HEK293 (cell line): ENCODE measurements around the gene DHRS7.

Experiments
- CTCF ChIA-PET: fragments of 350-600 bp; formaldehyde crosslinking; extraction: SDS; loops from one replicate; lab custom pipeline; 2021; ENCODE audit warnings: antibody characterized with exemption; lab: Yijun Ruan, JAX
- POLR2A ChIA-PET: fragments of 300-600 bp; formaldehyde crosslinking; extraction: SDS; loops from one replicate; lab custom pipeline; 2020; ENCODE audit warnings: antibody characterized with exemption, inconsistent platforms; lab: Yijun Ruan, JAX
- H3K27ac ChIP-seq: fragments of 200-500 bp; sonication (Bioruptor generic); 2 replicates; pipeline ENCODE4 v1.5.1; 2014; ENCODE audit warnings: low read depth, low read length, control low read depth, inconsistent platforms; ENCODE audit errors: extremely low read depth
- H3K36me3 ChIP-seq, 2 experiments: fragments of 200-500 bp in 1 of 2; sonication (Bioruptor generic) in 1 of 2; 1 replicate in 1 of 2; 2 replicates in 1 of 2; pipeline ENCODE4 v1.5.1; 2014 to 2017; ENCODE audit warnings: inconsistent platforms in 2 of 2, low read length in 2 of 2; ENCODE audit not compliant: control insufficient read depth in 2 of 2, insufficient read depth in 1 of 2
- H3K4me1 ChIP-seq: fragments of 200-500 bp; sonication (Bioruptor generic); 2 replicates; pipeline ENCODE4 v1.5.1; 2014; ENCODE audit warnings: mild to moderate bottlenecking, low read length, inconsistent platforms; ENCODE audit not compliant: control insufficient read depth, insufficient read depth
- H3K4me3 ChIP-seq: 2 replicates; pipeline ENCODE4 v1.5.1; 2011; ENCODE audit warnings: low read depth, mild to moderate bottlenecking, control low read depth, low read length, moderate library complexity
- H3K9me3 ChIP-seq: fragments of 200-500 bp; sonication (Bioruptor generic); 2 replicates; pipeline ENCODE4 v1.5.1; 2014; ENCODE audit warnings: low read depth, low read length, inconsistent platforms; ENCODE audit not compliant: control insufficient read depth, insufficient read depth
- HOXD13 ChIP-seq: sonication (generic); formaldehyde crosslinking; IDR thresholded peaks from 2 replicates; pipeline ENCODE4 v1.8.0; 2022; ENCODE audit warnings: missing genetic modification reagents, borderline replicate concordance
- ZBTB8A ChIP-seq: fragments of 450-650 bp; formaldehyde crosslinking; IDR thresholded peaks from 2 replicates; pipeline ENCODE4 v1.5.1; 2016; ENCODE audit warnings: missing biosample characterization, missing genetic modification characterization
- ZFP3 ChIP-seq: fragments of 450-650 bp; formaldehyde crosslinking; IDR thresholded peaks from 2 replicates; pipeline ENCODE4 v1.5.1; 2016; ENCODE audit warnings: low read depth, missing biosample characterization, missing genetic modification characterization
- ZFP69B ChIP-seq: fragments of 450-650 bp; formaldehyde crosslinking; IDR thresholded peaks from 2 replicates; pipeline ENCODE4 v1.5.1; 2016; ENCODE audit warnings: missing biosample characterization, missing genetic modification characterization
- ZNF138 ChIP-seq: fragments of 450-650 bp; formaldehyde crosslinking; IDR thresholded peaks from 2 replicates; pipeline ENCODE4 v1.5.1; 2016; ENCODE audit warnings: missing biosample characterization, missing genetic modification characterization, borderline replicate concordance
- ZNF24 ChIP-seq: fragments of 450-650 bp; formaldehyde crosslinking; IDR thresholded peaks from 2 replicates; pipeline ENCODE4 v1.5.1; 2016; ENCODE audit warnings: missing biosample characterization, missing genetic modification characterization
- ZNF324 ChIP-seq: fragments of 450-650 bp; formaldehyde crosslinking; IDR thresholded peaks from 2 replicates; pipeline ENCODE4 v1.5.1; 2016; ENCODE audit warnings: missing biosample characterization, missing genetic modification characterization
- ZNF37A ChIP-seq: fragments of 450-650 bp; IDR thresholded peaks from 2 replicates; pipeline ENCODE4 v1.5.1; 2018; ENCODE audit warnings: missing biosample characterization, missing genetic modification characterization
- ZNF433 ChIP-seq: fragments of 450-650 bp; formaldehyde crosslinking; IDR thresholded peaks from 2 replicates; pipeline ENCODE4 v1.5.1; 2016; ENCODE audit warnings: missing biosample characterization, missing genetic modification characterization, low read depth
- ZNF549 ChIP-seq: fragments of 450-650 bp; IDR thresholded peaks from 2 replicates; pipeline ENCODE4 v1.5.1; 2018; ENCODE audit warnings: missing biosample characterization, missing genetic modification characterization, mild to moderate bottlenecking, inconsistent platforms, moderate library complexity
- ZNF560 ChIP-seq: fragments of 450-650 bp; formaldehyde crosslinking; IDR thresholded peaks from 2 replicates; pipeline ENCODE4 v1.5.1; 2017; ENCODE audit warnings: missing biosample characterization, missing genetic modification characterization, borderline replicate concordance
- ZNF701 ChIP-seq: fragments of 450-650 bp; formaldehyde crosslinking; IDR thresholded peaks from 2 replicates; pipeline ENCODE4 v1.5.1; 2016; ENCODE audit warnings: missing biosample characterization, missing genetic modification characterization
- ZNF792 ChIP-seq: fragments of 450-650 bp; formaldehyde crosslinking; IDR thresholded peaks from 2 replicates; pipeline ENCODE4 v1.5.1; 2016; ENCODE audit warnings: missing biosample characterization, missing genetic modification characterization
- ZNF837 ChIP-seq: fragments of 450-650 bp; formaldehyde crosslinking; IDR thresholded peaks from 2 replicates; pipeline ENCODE4 v1.5.1; 2016; ENCODE audit warnings: missing biosample characterization, missing genetic modification characterization
- ZSCAN23 ChIP-seq: fragments of 450-650 bp; formaldehyde crosslinking; IDR thresholded peaks from 2 replicates; pipeline ENCODE4 v1.5.1; 2016; ENCODE audit warnings: missing biosample characterization, missing genetic modification characterization
- ZXDB ChIP-seq: fragments of 450-650 bp; formaldehyde crosslinking; IDR thresholded peaks from 2 replicates; pipeline ENCODE4 v1.5.1; 2016; ENCODE audit warnings: missing biosample characterization, missing genetic modification characterization
- TF ChIP-seq, protein P1 (sequence below): fragments of 450-650 bp; formaldehyde crosslinking; optimal IDR thresholded peaks from 2 replicates; pipeline ENCODE3; 2016; ENCODE audit warnings: missing biosample characterization, mild to moderate bottlenecking, missing genetic modification characterization
- TF ChIP-seq, protein P2 (sequence below): fragments of 450-650 bp; formaldehyde crosslinking; IDR thresholded peaks from 2 replicates; pipeline ENCODE4 v1.5.1; 2016; ENCODE audit warnings: missing biosample characterization, missing genetic modification characterization, borderline replicate concordance
- TF ChIP-seq, protein P3 (sequence below): fragments of 450-650 bp; formaldehyde crosslinking; IDR thresholded peaks from 2 replicates; pipeline ENCODE4 v1.5.1; 2016; ENCODE audit warnings: missing biosample characterization, missing genetic modification characterization

Gene DHRS7

DNA sequence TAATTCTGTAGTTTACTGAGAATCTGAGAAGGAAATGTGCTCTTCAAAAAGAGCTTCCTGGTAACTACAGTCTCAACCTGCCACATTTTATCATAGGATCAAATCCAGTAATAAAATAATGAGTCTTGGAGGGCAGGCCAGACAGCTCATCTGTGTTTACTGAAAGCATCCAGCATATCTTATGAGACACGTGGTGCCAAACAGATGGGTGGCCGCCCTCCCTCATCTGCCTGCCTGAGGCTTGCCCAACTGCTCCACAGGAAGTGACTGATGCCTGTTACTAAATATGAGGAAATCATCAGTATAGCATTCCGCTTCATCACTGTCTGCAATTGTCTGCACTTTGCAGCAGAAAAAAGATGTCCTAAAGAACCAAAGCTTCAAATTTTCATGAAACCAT is 13.5 kb downstream of the DHRS7 start:
- Histone ChIP-seq H3K9me3 (no peaks in the 10 kb centered on the region), H3K4me3 (no peak overlapping the region), H3K4me1 (peaks cover 5% of the 10 kb centered on the region; the same call in 1 of the 2 replicates), H3K27ac (no peak overlapping the region), H3K36me3 (peaks cover 8 to 51% of the 10 kb centered on the region in 2 experiments; a peak in 2 of 3 replicates)
- ChIA-PET POLR2A (interaction anchor here (0.6 kb wide), 1 partner anchor 559 kb away, joined by 3 read pairs; no protein-coding TSS in a partner anchor), CTCF (interaction anchor here (0.6 to 1.7 kb wide), 4 partner anchors 10 to 187 kb away, joined by 3 to 8 read pairs (median 4); no protein-coding TSS in a partner anchor)
- no peak for TF ChIP-seq ZFP69B (tag by site-specific recombination)
- TF ChIP-seq ZNF24 (tag by site-specific recombination): no peak
- no peak for TF ChIP-seq ZNF138 (tag by site-specific recombination)
- TF ChIP-seq ZSCAN23 (tag by site-specific recombination): no peak
- TF ChIP-seq ZNF549 (tag by site-specific recombination): no peak
- no peak for TF ChIP-seq ZNF37A (tag by site-specific recombination)
- TF ChIP-seq ZNF701 (tag by site-specific recombination): no peak
- TF ChIP-seq, protein P1, sequence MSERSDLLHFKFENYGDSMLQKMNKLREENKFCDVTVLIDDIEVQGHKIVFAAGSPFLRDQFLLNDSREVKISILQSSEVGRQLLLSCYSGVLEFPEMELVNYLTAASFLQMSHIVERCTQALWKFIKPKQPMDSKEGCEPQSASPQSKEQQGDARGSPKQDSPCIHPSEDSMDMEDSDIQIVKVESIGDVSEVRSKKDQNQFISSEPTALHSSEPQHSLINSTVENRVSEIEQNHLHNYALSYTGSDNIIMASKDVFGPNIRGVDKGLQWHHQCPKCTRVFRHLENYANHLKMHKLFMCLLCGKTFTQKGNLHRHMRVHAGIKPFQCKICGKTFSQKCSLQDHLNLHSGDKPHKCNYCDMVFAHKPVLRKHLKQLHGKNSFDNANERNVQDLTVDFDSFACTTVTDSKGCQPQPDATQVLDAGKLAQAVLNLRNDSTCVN (tag by site-specific recombination): no peak
- TF ChIP-seq ZNF560 (tag by site-specific recombination): no peak
- no peak for TF ChIP-seq ZNF433 (tag by site-specific recombination)
- TF ChIP-seq ZBTB8A: no peak
- no peak for TF ChIP-seq ZFP3
- no peak for TF ChIP-seq ZNF837 (tag by site-specific recombination)
- no peak for TF ChIP-seq ZXDB (tag by site-specific recombination)
- no peak for TF ChIP-seq ZNF324 (tag by site-specific recombination)
- TF ChIP-seq, protein P2, sequence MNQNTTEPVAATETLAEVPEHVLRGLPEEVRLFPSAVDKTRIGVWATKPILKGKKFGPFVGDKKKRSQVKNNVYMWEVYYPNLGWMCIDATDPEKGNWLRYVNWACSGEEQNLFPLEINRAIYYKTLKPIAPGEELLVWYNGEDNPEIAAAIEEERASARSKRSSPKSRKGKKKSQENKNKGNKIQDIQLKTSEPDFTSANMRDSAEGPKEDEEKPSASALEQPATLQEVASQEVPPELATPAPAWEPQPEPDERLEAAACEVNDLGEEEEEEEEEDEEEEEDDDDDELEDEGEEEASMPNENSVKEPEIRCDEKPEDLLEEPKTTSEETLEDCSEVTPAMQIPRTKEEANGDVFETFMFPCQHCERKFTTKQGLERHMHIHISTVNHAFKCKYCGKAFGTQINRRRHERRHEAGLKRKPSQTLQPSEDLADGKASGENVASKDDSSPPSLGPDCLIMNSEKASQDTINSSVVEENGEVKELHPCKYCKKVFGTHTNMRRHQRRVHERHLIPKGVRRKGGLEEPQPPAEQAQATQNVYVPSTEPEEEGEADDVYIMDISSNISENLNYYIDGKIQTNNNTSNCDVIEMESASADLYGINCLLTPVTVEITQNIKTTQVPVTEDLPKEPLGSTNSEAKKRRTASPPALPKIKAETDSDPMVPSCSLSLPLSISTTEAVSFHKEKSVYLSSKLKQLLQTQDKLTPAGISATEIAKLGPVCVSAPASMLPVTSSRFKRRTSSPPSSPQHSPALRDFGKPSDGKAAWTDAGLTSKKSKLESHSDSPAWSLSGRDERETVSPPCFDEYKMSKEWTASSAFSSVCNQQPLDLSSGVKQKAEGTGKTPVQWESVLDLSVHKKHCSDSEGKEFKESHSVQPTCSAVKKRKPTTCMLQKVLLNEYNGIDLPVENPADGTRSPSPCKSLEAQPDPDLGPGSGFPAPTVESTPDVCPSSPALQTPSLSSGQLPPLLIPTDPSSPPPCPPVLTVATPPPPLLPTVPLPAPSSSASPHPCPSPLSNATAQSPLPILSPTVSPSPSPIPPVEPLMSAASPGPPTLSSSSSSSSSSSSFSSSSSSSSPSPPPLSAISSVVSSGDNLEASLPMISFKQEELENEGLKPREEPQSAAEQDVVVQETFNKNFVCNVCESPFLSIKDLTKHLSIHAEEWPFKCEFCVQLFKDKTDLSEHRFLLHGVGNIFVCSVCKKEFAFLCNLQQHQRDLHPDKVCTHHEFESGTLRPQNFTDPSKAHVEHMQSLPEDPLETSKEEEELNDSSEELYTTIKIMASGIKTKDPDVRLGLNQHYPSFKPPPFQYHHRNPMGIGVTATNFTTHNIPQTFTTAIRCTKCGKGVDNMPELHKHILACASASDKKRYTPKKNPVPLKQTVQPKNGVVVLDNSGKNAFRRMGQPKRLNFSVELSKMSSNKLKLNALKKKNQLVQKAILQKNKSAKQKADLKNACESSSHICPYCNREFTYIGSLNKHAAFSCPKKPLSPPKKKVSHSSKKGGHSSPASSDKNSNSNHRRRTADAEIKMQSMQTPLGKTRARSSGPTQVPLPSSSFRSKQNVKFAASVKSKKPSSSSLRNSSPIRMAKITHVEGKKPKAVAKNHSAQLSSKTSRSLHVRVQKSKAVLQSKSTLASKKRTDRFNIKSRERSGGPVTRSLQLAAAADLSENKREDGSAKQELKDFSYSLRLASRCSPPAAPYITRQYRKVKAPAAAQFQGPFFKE (tag by site-specific recombination): no peak

DNA sequence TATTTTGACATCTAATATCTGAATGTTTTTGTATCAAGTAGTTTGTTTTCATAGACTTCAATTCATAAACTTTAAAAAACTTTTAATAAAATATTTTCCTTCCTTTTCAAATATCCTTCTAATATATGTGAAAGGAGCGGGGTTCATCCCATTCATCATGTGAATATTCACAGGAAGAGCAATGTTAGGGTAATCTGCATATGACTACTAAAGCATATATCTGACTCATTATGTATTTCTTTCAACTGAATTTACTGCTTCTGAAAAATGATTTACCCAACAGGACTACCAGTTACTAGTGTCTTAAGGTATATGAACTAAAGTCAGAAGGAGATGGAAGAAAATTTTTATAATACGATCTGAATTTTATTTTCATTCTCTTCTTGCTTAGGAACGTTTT is 30.5 kb downstream of the DHRS7 start:
- H3K4me1 ChIP-seq: no peaks in the 10 kb centered on the region
- H3K4me3 ChIP-seq: no peak overlapping the region
- H3K9me3 ChIP-seq: no peaks in the 10 kb centered on the region
- ChIA-PET POLR2A (no interaction called here), CTCF (interaction anchor here (1.0 kb wide), 1 partner anchor 32 kb away, joined by 3 read pairs; no protein-coding TSS in a partner anchor)
- no peak overlapping the region for H3K27ac ChIP-seq
- no peak for TF ChIP-seq ZNF792 (tag by site-specific recombination)
- TF ChIP-seq, protein P3, sequence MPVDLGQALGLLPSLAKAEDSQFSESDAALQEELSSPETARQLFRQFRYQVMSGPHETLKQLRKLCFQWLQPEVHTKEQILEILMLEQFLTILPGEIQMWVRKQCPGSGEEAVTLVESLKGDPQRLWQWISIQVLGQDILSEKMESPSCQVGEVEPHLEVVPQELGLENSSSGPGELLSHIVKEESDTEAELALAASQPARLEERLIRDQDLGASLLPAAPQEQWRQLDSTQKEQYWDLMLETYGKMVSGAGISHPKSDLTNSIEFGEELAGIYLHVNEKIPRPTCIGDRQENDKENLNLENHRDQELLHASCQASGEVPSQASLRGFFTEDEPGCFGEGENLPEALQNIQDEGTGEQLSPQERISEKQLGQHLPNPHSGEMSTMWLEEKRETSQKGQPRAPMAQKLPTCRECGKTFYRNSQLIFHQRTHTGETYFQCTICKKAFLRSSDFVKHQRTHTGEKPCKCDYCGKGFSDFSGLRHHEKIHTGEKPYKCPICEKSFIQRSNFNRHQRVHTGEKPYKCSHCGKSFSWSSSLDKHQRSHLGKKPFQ (tag by site-specific recombination): no peak
- TF ChIP-seq HOXD13 (CRISPR knock-in tag): no peak
- peaks cover 0 to 17% of the 10 kb centered on the region in 2 experiments; a peak in 2 of 3 replicates for H3K36me3 ChIP-seq
